Measurements from ENCODE around the gene CD36. TPM values are rescaled to one million over a fixed set of nuclear protein-coding genes. Genes with fewer than 3 reads are reported as not detected.
A peak's percentile ranks its signal among the peaks of the same experiment; 100 is the strongest.

The CD36 gene
- total and polyA plus RNA-seq, 4 donors, result 40.1 to 726 (median 115) TPM

- DNase-seq (no peak), ATAC-seq (ENCODE audit: insufficient read depth, low FRiP score) (no peak)
- H3K9me3 ChIP-seq (ENCODE audit: control insufficient read depth in 4 of 4, insufficient read depth in 3 of 4, low read length in 3 of 4), result peaks cover 0 to 4% (median 2%) of the 10 kb centered on the region in 4 donors
- no peak overlapping the region for H3K4me3 ChIP-seq
- H3K9ac ChIP-seq (ENCODE audit: insufficient read depth in 1 of 2, low read length in 2 of 2), result no peak overlapping the region
- H3K27me3 ChIP-seq (ENCODE audit: control insufficient read depth in 3 of 3, insufficient read depth in 3 of 3, low read length in 2 of 3), result no peaks in the 10 kb centered on the region
- H3K27ac ChIP-seq (ENCODE audit: low read depth in 1 of 2, low read length in 1 of 2), result no peak overlapping the region
- no peaks in the 10 kb centered on the region for H3K36me3 ChIP-seq (ENCODE audit: control insufficient read depth in 4 of 4, insufficient read depth in 4 of 4, low read length in 4 of 4)
- no peaks in the 10 kb centered on the region for H3K4me1 ChIP-seq (ENCODE audit: control insufficient read depth in 5 of 5, insufficient read depth in 5 of 5, low read length in 5 of 5)
- WGBS, 2 donors, result 67 to 87% methylated on average over 2 of the region's 2 CpGs
- no peak for TF ChIP-seq CTCF (IDR thresholded peaks at IDR 0.05; ENCODE audit: control extremely low read depth, extremely low read depth)
Observed at GRCh38 chr7:80686576-80686975, 48.1 kb downstream of the CD36 start.

- 12 to 16% methylated on average over 5 of the region's 5 CpGs for WGBS, 2 donors
- no peak overlapping the region for H3K27ac ChIP-seq (ENCODE audit: low read depth in 1 of 2, low read length in 1 of 2)
Observed at GRCh38 chr7:80699045-80699638, 60.7 kb downstream of the CD36 start.

GRCh38 chr7:80699721-80700256, 61.3 kb downstream of the CD36 start:
- Histone ChIP-seq H3K36me3 (ENCODE audit: control insufficient read depth in 4 of 4, insufficient read depth in 4 of 4, low read length in 4 of 4) (no peaks in the 10 kb centered on the region), H3K9ac (ENCODE audit: insufficient read depth in 1 of 2, low read length in 2 of 2) (no peak overlapping the region), H3K4me1 (ENCODE audit: control insufficient read depth in 5 of 5, insufficient read depth in 5 of 5, low read length in 5 of 5) (peaks cover 0 to 12% (median 4%) of the 10 kb centered on the region in 5 donors), H3K9me3 (ENCODE audit: control insufficient read depth in 4 of 4, insufficient read depth in 3 of 4, low read length in 3 of 4) (peaks cover 0 to 1% (median under 1%) of the 10 kb centered on the region in 4 donors), H3K27me3 (ENCODE audit: control insufficient read depth in 3 of 3, insufficient read depth in 3 of 3, low read length in 2 of 3) (no peaks in the 10 kb centered on the region), H3K27ac (ENCODE audit: low read depth in 1 of 2, low read length in 1 of 2) (peak overlapping the region in 1 of 2 donors; percentile 40), H3K4me3 (no peak overlapping the region)
- ATAC-seq (ENCODE audit: insufficient read depth, low FRiP score) (no peak), DNase-seq (peak in 2 of 3 donors; percentile 14 to 23)
- WGBS, 2 donors, result 56 to 64% methylated on average over 4 of the region's 4 CpGs
- TF ChIP-seq CTCF (IDR thresholded peaks at IDR 0.05; ENCODE audit: control extremely low read depth, extremely low read depth), result no peak

More at GRCh38 chr7:80699045-80699638, 60.7 kb downstream of the CD36 start:
- DNase-seq (peak in 2 of 3 donors; percentile 77 to 79), ATAC-seq (ENCODE audit: insufficient read depth, low FRiP score) (no peak)
- Histone ChIP-seq H3K9ac (ENCODE audit: insufficient read depth in 1 of 2, low read length in 2 of 2) (no peak overlapping the region), H3K4me3 (no peak overlapping the region), H3K36me3 (ENCODE audit: control insufficient read depth in 4 of 4, insufficient read depth in 4 of 4, low read length in 4 of 4) (no peaks in the 10 kb centered on the region), H3K4me1 (ENCODE audit: control insufficient read depth in 5 of 5, insufficient read depth in 5 of 5, low read length in 5 of 5) (peaks cover 0 to 12% (median 4%) of the 10 kb centered on the region in 5 donors), H3K27me3 (ENCODE audit: control insufficient read depth in 3 of 3, insufficient read depth in 3 of 3, low read length in 2 of 3) (no peaks in the 10 kb centered on the region), H3K9me3 (ENCODE audit: control insufficient read depth in 4 of 4, insufficient read depth in 3 of 4, low read length in 3 of 4) (peaks cover 0 to 3% (median 1%) of the 10 kb centered on the region in 4 donors)
- TF ChIP-seq CTCF (IDR thresholded peaks at IDR 0.05; ENCODE audit: control extremely low read depth, extremely low read depth), result peak; percentile 60
